ENCODE data around the gene CHCHD1.
"Not testable (repeated sequence)": the region's sequence is repeated elsewhere in the genome, so short reads cannot be mapped to it uniquely, and the experiment has no call there.

The CHCHD1 gene

GRCh38 chr10:73817826-73818225 is 36.0 kb downstream of the CHCHD1 start:
- no peak for DNase-seq
- no peaks in the 10 kb centered on the region for H3K9me3 Mint-ChIP-seq
- no peaks in the 10 kb centered on the region for H3K4me1 Mint-ChIP-seq
- peaks cover 42% of the 10 kb centered on the region for H3K36me3 Mint-ChIP-seq
- no peaks in the 10 kb centered on the region for H3K27me3 Mint-ChIP-seq
- no peak overlapping the region for H3K4me3 Mint-ChIP-seq
- CTCF ChIA-PET: no interaction called here
- H3K27ac Mint-ChIP-seq: no peak overlapping the region

- peaks cover 37% of the 10 kb centered on the region for H3K36me3 Mint-ChIP-seq
- no peaks in the 10 kb centered on the region for H3K4me1 Mint-ChIP-seq
- no peaks in the 10 kb centered on the region for H3K9me3 Mint-ChIP-seq
- no peak overlapping the region for H3K4me3 Mint-ChIP-seq
- no peak overlapping the region for H3K27ac Mint-ChIP-seq
- no peaks in the 10 kb centered on the region for H3K27me3 Mint-ChIP-seq
- DNase-seq: no peak
- CTCF ChIA-PET: no interaction called here
Measured at GRCh38 chr10:73818402-73818801, 36.6 kb downstream of the CHCHD1 start.

DNA sequence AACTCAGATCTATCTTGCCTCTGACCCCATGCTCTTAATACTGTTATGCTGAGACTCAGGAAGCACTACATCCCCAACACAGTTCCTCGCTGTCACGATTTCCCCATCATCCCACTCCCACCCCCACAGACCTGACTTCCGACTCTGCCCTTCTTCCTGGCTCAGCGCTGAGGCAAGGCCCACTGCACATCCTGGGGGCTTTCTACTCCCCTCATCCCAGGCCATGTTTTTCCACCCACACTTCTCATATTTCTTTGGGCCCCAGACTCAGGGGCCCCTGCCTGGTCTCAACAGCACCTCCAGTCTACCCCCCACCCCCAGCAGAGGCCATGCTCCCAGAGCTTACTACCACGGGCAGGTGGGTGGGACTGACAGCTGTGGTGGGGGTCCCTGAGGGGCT is 37.2 kb downstream of the CHCHD1 start:
- H3K27ac Mint-ChIP-seq: no peak overlapping the region
- CTCF ChIA-PET: no interaction called here
- no peaks in the 10 kb centered on the region for H3K4me1 Mint-ChIP-seq
- DNase-seq: no peak
- no peaks in the 10 kb centered on the region for H3K9me3 Mint-ChIP-seq
- H3K4me3 Mint-ChIP-seq: no peak overlapping the region
- peaks cover 36% of the 10 kb centered on the region for H3K36me3 Mint-ChIP-seq
- no peaks in the 10 kb centered on the region for H3K27me3 Mint-ChIP-seq

GRCh38 chr10:73819513-73820093 is 37.8 kb downstream of the CHCHD1 start:
- Mint-ChIP-seq H3K36me3 (peaks cover 38% of the 10 kb centered on the region), H3K27me3 (no peaks in the 10 kb centered on the region), H3K4me3 (no peak overlapping the region), H3K4me1 (no peaks in the 10 kb centered on the region), H3K9me3 (no peaks in the 10 kb centered on the region), H3K27ac (peak overlapping the region; percentile 35)
- DNase-seq: no peak
- CTCF ChIA-PET: interaction anchor here (1.2 kb wide), 1 partner anchor 60 kb away, joined by 3 read pairs; no protein-coding TSS in a partner anchor

DNA sequence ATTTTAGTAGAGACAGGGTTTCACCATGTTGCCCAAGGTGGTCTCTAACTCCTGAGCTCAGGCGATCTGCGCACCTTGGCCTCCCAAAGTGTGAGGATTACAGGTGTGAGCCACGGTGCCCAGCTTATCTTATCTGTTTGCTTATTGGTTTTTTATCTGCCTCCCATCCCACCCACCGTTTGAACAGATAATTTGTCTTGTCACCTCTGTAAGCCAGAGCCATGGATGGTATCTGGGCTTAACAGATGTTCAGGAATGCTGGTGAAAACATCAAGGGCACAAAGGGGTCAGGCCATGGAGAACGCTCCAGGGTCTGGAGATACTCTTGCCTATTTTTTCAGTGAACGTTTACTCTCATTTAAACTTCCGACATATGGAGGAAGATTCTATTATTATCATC is 41.5 kb downstream of the CHCHD1 start:
- no peak for DNase-seq
- no peaks in the 10 kb centered on the region for H3K4me1 Mint-ChIP-seq
- H3K27ac Mint-ChIP-seq: no peak overlapping the region

GRCh38 chr10:73824146-73824725 is 42.4 kb downstream of the CHCHD1 start:
- no peaks in the 10 kb centered on the region for H3K9me3 Mint-ChIP-seq
- CTCF ChIA-PET: interaction anchor here (1.5 kb wide), 1 partner anchor 116 kb away, joined by 3 read pairs; no protein-coding TSS in a partner anchor
- H3K4me3 Mint-ChIP-seq: no peak overlapping the region
- peak overlapping the region; percentile 45 for H3K27ac Mint-ChIP-seq
- H3K27me3 Mint-ChIP-seq: no peaks in the 10 kb centered on the region
- DNase-seq: no peak
- peaks cover 35% of the 10 kb centered on the region for H3K36me3 Mint-ChIP-seq
- H3K4me1 Mint-ChIP-seq: no peaks in the 10 kb centered on the region

More for the DNA sequence above, 41.5 kb downstream of the CHCHD1 start:
- no peaks in the 10 kb centered on the region for H3K9me3 Mint-ChIP-seq
- peaks cover 35% of the 10 kb centered on the region for H3K36me3 Mint-ChIP-seq
- H3K4me3 Mint-ChIP-seq: no peak overlapping the region
- CTCF ChIA-PET: no interaction called here
- no peaks in the 10 kb centered on the region for H3K27me3 Mint-ChIP-seq

GRCh38 chr10:73827346-73828089 is 45.7 kb downstream of the CHCHD1 start:
- CTCF ChIA-PET: interaction anchor here (1.5 to 1.7 kb wide), 2 partner anchors 8 to 52 kb away, joined by 5 read pairs; no protein-coding TSS in a partner anchor
- H3K4me3 Mint-ChIP-seq: no peak overlapping the region

GRCh38 chr10:73828161-73828560 is 46.3 kb downstream of the CHCHD1 start:
- DNase-seq: no peak
- CTCF ChIA-PET: interaction anchor here (1.1 kb wide), 1 partner anchor 51 kb away, joined by 3 read pairs; no protein-coding TSS in a partner anchor
- H3K9me3 Mint-ChIP-seq: no peaks in the 10 kb centered on the region
- no peaks in the 10 kb centered on the region for H3K4me1 Mint-ChIP-seq
- peaks cover 20% of the 10 kb centered on the region for H3K36me3 Mint-ChIP-seq
- H3K4me3 Mint-ChIP-seq: no peak overlapping the region
- no peak overlapping the region for H3K27ac Mint-ChIP-seq
- H3K27me3 Mint-ChIP-seq: no peaks in the 10 kb centered on the region

More at GRCh38 chr10:73827346-73828089, 45.7 kb downstream of the CHCHD1 start:
- H3K27ac Mint-ChIP-seq: no peak overlapping the region
- DNase-seq: no peak
- H3K27me3 Mint-ChIP-seq: no peaks in the 10 kb centered on the region
- H3K9me3 Mint-ChIP-seq: no peaks in the 10 kb centered on the region
- peaks cover 23% of the 10 kb centered on the region for H3K36me3 Mint-ChIP-seq
- no peaks in the 10 kb centered on the region for H3K4me1 Mint-ChIP-seq

- H3K36me3 Mint-ChIP-seq: peaks cover 15% of the 10 kb centered on the region
- not testable (repeated sequence) for H3K4me1 Mint-ChIP-seq, H3K27ac Mint-ChIP-seq, H3K9me3 Mint-ChIP-seq, H3K27me3 Mint-ChIP-seq, H3K4me3 Mint-ChIP-seq, DNase-seq
- CTCF ChIA-PET: interaction anchor here (1.1 kb wide), 1 partner anchor 50 kb away, joined by 3 read pairs; no protein-coding TSS in a partner anchor
Measured at GRCh38 chr10:73829090-73829489, 47.2 kb downstream of the CHCHD1 start.

All from activated naive CD4-positive, alpha-beta T cell treated with anti-CD3 and anti-CD28 coated beads, Interleukin-2, amount 10 ng/mL, durations not matched to agents 7 days and 5 days (primary cell).